Globus pallidus (tissue), 1 donor: ENCODE data around the gene NACC1.

Source experiments
- DNase-seq: peaks from one replicate; pipeline ENCODE4 v3.0.0-alpha.2; 2015; ENCODE audit warnings: low spot score

Gene NACC1

GRCh38 chr19:13120817-13121216 lies 2.8 kb downstream of the NACC1 start:
- no peak for DNase-seq

GRCh38 chr19:13121551-13122274 lies 3.6 kb downstream of the NACC1 start:
- DNase-seq, result no peak

GRCh38 chr19:13122275-13122878 lies 4.3 kb downstream of the NACC1 start:
- DNase-seq, result no peak

- no peak for DNase-seq
These were observed 5.2 kb downstream of the NACC1 start for GRCh38 chr19:13122980-13123957.

- no peak for DNase-seq
These were observed 9.0 kb downstream of the NACC1 start for GRCh38 chr19:13127051-13127450.

GRCh38 chr19:13127811-13128575 lies 9.9 kb downstream of the NACC1 start:
- DNase-seq, result no peak

GRCh38 chr19:13128583-13128982 lies 10.5 kb downstream of the NACC1 start:
- DNase-seq, result no peak

- DNase-seq, result no peak
These were observed 11.3 kb downstream of the NACC1 start for GRCh38 chr19:13129384-13129783.

- no peak for DNase-seq
These were observed 12.9 kb downstream of the NACC1 start for GRCh38 chr19:13130886-13131490.

GRCh38 chr19:13132471-13133180 lies 14.6 kb downstream of the NACC1 start:
- DNase-seq, result no peak

GRCh38 chr19:13133241-13133870 lies 15.3 kb downstream of the NACC1 start:
- DNase-seq, result peak; percentile 80

- DNase-seq, result no peak
These were observed 16.6 kb downstream of the NACC1 start for GRCh38 chr19:13134626-13135025.

- no peak for DNase-seq
These were observed 17.3 kb downstream of the NACC1 start for GRCh38 chr19:13135068-13136062.

GRCh38 chr19:13137290-13137794 lies 19.3 kb downstream of the NACC1 start:
- DNase-seq, result no peak

GRCh38 chr19:13138171-13138915 lies 20.3 kb downstream of the NACC1 start:
- no peak for DNase-seq

GRCh38 chr19:13138916-13139198 lies 20.8 kb downstream of the NACC1 start:
- DNase-seq, result no peak

GRCh38 chr19:13139633-13140311 lies 21.7 kb downstream of the NACC1 start:
- DNase-seq, result no peak
